ENCODE data around the gene ROR2. TPM values are rescaled to one million over a fixed set of nuclear protein-coding genes. Genes with fewer than 3 reads are reported as not detected.

Gene ROR2
- total RNA-seq, 1 donor from 2014 or later = 0.74 TPM

DNA sequence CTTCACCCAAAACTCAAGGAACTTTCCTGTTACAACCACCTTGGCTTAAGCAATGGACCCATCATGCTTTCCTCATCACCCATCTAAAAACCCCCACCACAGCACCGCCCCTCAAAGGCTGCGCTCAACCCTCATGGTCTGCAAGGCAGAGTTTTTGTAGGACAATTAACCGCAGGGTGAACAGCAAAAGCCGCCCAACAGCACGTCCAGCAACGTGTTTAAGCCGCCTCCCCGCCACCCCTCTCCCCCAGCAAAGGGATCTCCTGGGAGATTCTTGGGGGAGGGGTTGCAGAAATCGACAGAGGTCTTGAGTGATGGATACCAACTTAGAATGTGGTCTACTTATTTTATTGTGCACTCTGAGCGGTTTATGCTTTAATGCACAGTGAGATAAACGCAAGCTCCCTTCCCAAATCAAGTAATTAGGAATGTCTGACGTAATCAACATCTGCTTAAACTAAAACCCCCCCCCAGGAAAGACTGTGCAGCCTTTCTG, 1.9 kb downstream of the ROR2 start:
- Histone ChIP-seq H3K4me3 (peak overlapping the region; percentile 67), H3K36me3 (no peaks in the 10 kb centered on the region), H3K27me3 (ENCODE audit: low read depth) (peaks cover 93% of the 10 kb centered on the region), H3K9me3 (replicated peaks) (peaks cover 10% of the 10 kb centered on the region), H3K27ac (replicated peaks) (no peak overlapping the region), H3K4me1 (peaks cover 22% of the 10 kb centered on the region)
- TF ChIP-seq, protein P1, sequence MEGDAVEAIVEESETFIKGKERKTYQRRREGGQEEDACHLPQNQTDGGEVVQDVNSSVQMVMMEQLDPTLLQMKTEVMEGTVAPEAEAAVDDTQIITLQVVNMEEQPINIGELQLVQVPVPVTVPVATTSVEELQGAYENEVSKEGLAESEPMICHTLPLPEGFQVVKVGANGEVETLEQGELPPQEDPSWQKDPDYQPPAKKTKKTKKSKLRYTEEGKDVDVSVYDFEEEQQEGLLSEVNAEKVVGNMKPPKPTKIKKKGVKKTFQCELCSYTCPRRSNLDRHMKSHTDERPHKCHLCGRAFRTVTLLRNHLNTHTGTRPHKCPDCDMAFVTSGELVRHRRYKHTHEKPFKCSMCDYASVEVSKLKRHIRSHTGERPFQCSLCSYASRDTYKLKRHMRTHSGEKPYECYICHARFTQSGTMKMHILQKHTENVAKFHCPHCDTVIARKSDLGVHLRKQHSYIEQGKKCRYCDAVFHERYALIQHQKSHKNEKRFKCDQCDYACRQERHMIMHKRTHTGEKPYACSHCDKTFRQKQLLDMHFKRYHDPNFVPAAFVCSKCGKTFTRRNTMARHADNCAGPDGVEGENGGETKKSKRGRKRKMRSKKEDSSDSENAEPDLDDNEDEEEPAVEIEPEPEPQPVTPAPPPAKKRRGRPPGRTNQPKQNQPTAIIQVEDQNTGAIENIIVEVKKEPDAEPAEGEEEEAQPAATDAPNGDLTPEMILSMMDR (IDR thresholded peaks at IDR 0.05; ENCODE audit: borderline replicate concordance) = no peak
- DNase-seq = no peak
- intact Hi-C loops (cut with micrococcal nuclease) = loop anchor here (10.0 kb wide), 1 partner anchor 173 kb away; no protein-coding TSS in a partner anchor

DNA sequence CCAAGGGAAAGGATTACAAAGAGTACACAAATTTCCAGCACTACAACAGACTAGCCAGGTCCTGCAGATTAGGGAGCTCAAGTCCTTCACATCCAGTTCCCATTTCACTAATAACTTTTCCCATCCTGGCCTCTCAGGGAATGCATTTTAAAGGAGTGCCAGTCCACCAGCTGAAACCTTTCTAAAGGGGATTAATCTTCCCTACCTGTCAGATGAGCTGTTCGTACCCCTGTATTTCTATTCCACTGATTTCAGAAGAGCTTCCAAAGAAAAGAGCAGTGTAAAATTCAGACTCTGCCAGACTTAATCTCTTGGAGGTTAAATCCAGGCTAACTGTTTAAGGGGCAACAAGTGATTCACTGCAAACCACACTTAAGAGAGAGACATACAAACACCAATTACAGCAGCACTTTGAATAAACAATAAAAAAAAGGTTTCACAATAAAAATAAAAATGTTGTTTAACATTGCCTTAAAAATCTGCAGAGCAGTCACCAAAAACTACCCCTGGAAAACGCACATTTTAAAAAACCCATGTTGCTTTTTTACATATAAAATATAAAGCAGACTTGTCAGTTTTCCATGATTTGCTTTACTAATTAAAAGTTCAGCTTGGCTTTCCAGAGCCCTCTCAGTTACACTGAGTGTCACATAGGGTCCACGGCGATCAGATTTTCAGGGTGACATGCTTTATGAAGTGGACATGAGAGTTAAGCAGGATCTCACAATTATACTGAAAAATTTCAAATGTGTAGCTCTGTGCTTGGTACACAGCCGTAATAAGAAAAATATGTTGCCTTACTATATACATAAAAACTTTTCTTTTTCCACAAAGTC, 3.2 kb downstream of the ROR2 start:
- TF ChIP-seq, protein P1 (IDR thresholded peaks at IDR 0.05; ENCODE audit: borderline replicate concordance) = no peak
- H3K36me3 ChIP-seq = no peaks in the 10 kb centered on the region
- H3K9me3 ChIP-seq (replicated peaks) = peaks cover 2% of the 10 kb centered on the region
- peaks cover 90% of the 10 kb centered on the region for H3K27me3 ChIP-seq (ENCODE audit: low read depth)
- no peak overlapping the region for H3K4me3 ChIP-seq
- H3K4me1 ChIP-seq = peaks cover 22% of the 10 kb centered on the region
- H3K27ac ChIP-seq (replicated peaks) = no peak overlapping the region
- no peak for DNase-seq
- intact Hi-C loops (cut with micrococcal nuclease) = loop anchor here (10.0 kb wide), 1 partner anchor 172 kb away; no protein-coding TSS in a partner anchor

DNA sequence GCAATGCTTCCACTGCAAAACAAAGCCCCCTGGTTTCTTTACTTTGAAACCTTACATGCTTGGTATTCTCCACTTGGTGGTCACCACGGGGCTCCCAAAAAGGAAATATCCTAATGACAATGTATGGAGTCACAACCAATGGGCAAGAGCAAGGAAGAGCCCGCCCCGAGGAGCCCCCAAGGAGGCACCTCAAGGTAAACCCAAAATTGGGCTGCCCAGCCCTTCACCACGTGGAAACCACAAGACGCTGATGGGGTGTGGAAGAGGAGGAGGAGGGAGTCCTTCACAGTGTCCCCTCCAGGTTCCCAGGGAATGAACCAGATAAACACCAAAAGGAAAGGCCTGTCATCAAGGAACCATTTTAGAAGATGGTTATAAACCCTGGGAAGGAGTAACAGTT, 3.8 kb downstream of the ROR2 start:
- TF ChIP-seq, protein P1 (IDR thresholded peaks at IDR 0.05; ENCODE audit: borderline replicate concordance) = no peak

DNA sequence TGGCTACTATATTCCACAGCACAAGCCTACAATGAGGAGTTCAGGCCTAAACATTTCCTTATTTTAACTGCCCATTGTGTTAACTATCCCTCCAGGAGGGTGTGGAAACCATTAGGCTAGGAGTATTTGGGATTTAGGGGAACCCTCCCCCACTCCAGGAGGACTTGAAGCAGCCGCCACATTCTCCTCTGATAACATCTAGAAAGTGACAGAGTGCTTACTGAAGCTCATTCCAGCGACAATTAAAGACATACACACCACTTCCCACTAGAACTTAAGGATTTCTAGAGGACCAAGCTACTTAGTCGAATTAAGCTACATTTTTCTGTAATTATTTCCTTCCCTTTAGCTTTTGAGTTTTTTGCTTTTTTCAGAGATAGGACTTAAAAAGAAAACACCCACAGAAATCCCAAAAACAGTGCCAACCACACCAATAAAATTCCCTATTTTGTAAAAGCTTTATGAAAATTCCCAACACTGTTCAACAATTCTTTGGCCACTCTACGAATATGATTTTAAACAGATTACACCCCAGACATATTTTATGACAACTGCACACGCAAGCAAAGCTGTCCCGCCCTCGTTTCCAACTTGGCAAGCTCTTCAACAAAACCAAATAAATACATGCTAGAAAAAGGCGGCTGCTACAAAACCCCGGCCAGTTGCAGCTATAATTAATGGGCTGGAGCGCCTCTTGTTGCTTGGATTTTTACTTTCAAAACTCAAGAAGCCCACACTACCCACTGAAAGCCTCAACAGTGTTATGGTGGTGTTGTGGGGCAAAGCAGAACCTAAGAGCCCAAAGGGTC, 4.5 kb downstream of the ROR2 start:
- Histone ChIP-seq H3K9me3 (replicated peaks) (no peaks in the 10 kb centered on the region), H3K4me1 (peaks cover 22% of the 10 kb centered on the region), H3K4me3 (peak overlapping the region; percentile 17), H3K27me3 (ENCODE audit: low read depth) (peaks cover 76% of the 10 kb centered on the region), H3K27ac (replicated peaks) (peak overlapping the region; percentile 23), H3K36me3 (no peaks in the 10 kb centered on the region)
- intact Hi-C loops (cut with micrococcal nuclease) = loop anchor here (10.0 kb wide), 1 partner anchor 171 kb away; no protein-coding TSS in a partner anchor
- no peak for DNase-seq
- TF ChIP-seq, protein P1 (IDR thresholded peaks at IDR 0.05; ENCODE audit: borderline replicate concordance) = no peak

More for the DNA sequence above, 3.8 kb downstream of the ROR2 start:
- H3K9me3 ChIP-seq (replicated peaks) = no peaks in the 10 kb centered on the region
- no peak for DNase-seq
- H3K27me3 ChIP-seq (ENCODE audit: low read depth) = peaks cover 83% of the 10 kb centered on the region
- H3K4me1 ChIP-seq = peaks cover 22% of the 10 kb centered on the region
- no peak overlapping the region for H3K27ac ChIP-seq (replicated peaks)
- intact Hi-C loops (cut with micrococcal nuclease) = loop anchor here (10.0 kb wide), 1 partner anchor 171 kb away; no protein-coding TSS in a partner anchor
- no peak overlapping the region for H3K4me3 ChIP-seq
- H3K36me3 ChIP-seq = no peaks in the 10 kb centered on the region

DNA sequence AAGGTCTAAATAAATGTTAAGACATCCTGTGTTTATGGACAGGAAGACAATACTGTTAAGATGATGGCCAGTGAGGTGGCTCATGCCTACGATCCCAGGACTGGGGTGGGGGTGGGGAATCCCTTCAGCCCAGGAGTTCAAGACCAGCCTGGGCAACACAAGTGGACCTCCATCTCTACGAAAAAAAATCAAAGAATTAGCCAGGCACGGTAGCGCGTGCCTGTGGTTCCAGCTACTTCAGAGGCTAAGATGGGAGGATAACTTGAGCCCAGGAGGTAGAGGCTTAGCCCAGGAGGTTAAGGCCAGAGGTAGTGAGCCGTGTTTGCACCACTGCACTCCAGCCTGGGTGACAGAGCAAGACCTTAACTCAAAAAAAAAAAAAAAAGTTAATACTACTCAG, 5.3 kb downstream of the ROR2 start:
- TF ChIP-seq, protein P1 (IDR thresholded peaks at IDR 0.05; ENCODE audit: borderline replicate concordance) = no peak
- Histone ChIP-seq H3K36me3 (no peaks in the 10 kb centered on the region), H3K27me3 (ENCODE audit: low read depth) (peaks cover 69% of the 10 kb centered on the region), H3K4me3 (no peak overlapping the region), H3K27ac (replicated peaks) (no peak overlapping the region), H3K4me1 (peaks cover 16% of the 10 kb centered on the region), H3K9me3 (replicated peaks) (no peaks in the 10 kb centered on the region)
- no peak for DNase-seq
- intact Hi-C loops (cut with micrococcal nuclease) = loop anchor here (10.0 kb wide), 1 partner anchor 170 kb away; no protein-coding TSS in a partner anchor

Data from left ventricle myocardium inferior (tissue), 1 donor.